GM21360 (cell line): ENCODE data around the gene SLC17A8.
"Not testable (repeated sequence)": the region's sequence is repeated elsewhere in the genome, so short reads cannot be mapped to it uniquely, and the experiment has no call there.

Experiments
- ATAC-seq: cut with Tn5 transposase; IDR thresholded peaks from one replicate; pipeline ENCODE4 v1.9.1; 2021; ENCODE audit warnings: mild to moderate bottlenecking, moderate library complexity; ENCODE audit not compliant: unreplicated experiment

SLC17A8 gene

GRCh38 chr12:100422646-100423045 is 65.8 kb downstream of the SLC17A8 start:
- no peak for ATAC-seq

- ATAC-seq: no peak
Observed at GRCh38 chr12:100426145-100426544, 69.3 kb downstream of the SLC17A8 start.

- ATAC-seq: no peak
Observed at GRCh38 chr12:100427078-100427477, 70.2 kb downstream of the SLC17A8 start.

GRCh38 chr12:100430251-100430650 is 73.4 kb downstream of the SLC17A8 start:
- not testable (repeated sequence) for ATAC-seq

- no peak for ATAC-seq
Observed at GRCh38 chr12:100433701-100434100, 76.8 kb downstream of the SLC17A8 start.

GRCh38 chr12:100434177-100434576 is 77.3 kb downstream of the SLC17A8 start:
- ATAC-seq: no peak

- ATAC-seq: no peak
Observed at GRCh38 chr12:100435957-100436356, 79.1 kb downstream of the SLC17A8 start.

- no peak for ATAC-seq
Observed at GRCh38 chr12:100437038-100437841, 80.4 kb downstream of the SLC17A8 start.

GRCh38 chr12:100439797-100440196 is 82.9 kb downstream of the SLC17A8 start:
- ATAC-seq: no peak

GRCh38 chr12:100442403-100442802 is 85.5 kb downstream of the SLC17A8 start:
- no peak for ATAC-seq

GRCh38 chr12:100443434-100443833 is 86.6 kb downstream of the SLC17A8 start:
- ATAC-seq: no peak

- ATAC-seq: no peak
Observed at GRCh38 chr12:100445081-100445481, 88.2 kb downstream of the SLC17A8 start.

- no peak for ATAC-seq
Observed at GRCh38 chr12:100447381-100447780, 90.5 kb downstream of the SLC17A8 start.

GRCh38 chr12:100448656-100449055 is 91.8 kb downstream of the SLC17A8 start:
- no peak for ATAC-seq

GRCh38 chr12:100450735-100451134 is 93.9 kb downstream of the SLC17A8 start:
- ATAC-seq: no peak

- ATAC-seq: no peak
Observed at GRCh38 chr12:100453951-100454350, 97.1 kb downstream of the SLC17A8 start.

- no peak for ATAC-seq
Observed at GRCh38 chr12:100455896-100456295, 99.0 kb downstream of the SLC17A8 start.

- ATAC-seq: no peak
Observed at GRCh38 chr12:100458191-100458590, 101.3 kb downstream of the SLC17A8 start.

GRCh38 chr12:100460702-100461101 is 103.8 kb downstream of the SLC17A8 start:
- no peak for ATAC-seq

GRCh38 chr12:100461330-100461973 is 104.6 kb downstream of the SLC17A8 start:
- no peak for ATAC-seq

GRCh38 chr12:100463661-100464060 is 106.8 kb downstream of the SLC17A8 start:
- ATAC-seq: no peak

- ATAC-seq: no peak
Observed at GRCh38 chr12:100464529-100464928, 107.7 kb downstream of the SLC17A8 start.
